Measurements from ENCODE around the gene CDC45. TPM values are rescaled to one million over a fixed set of nuclear protein-coding genes. Genes with fewer than 3 reads are reported as not detected.

The CDC45 gene
- total and polyA plus RNA-seq, 2 of the 13 experiments (the other 11 are each of a cell fraction or from before 2014, with no cell fraction given): 14.4 to 36.3 TPM

- TF ChIP-seq ZBTB7B (CRISPR knock-in tag; IDR thresholded peaks at IDR 0.05) (peak; percentile 90), TIGD3 (CRISPR knock-in tag; IDR thresholded peaks at IDR 0.05; ENCODE audit: borderline replicate concordance) (0 out of 2 replicates have a peak, but pooled peaks have one; percentile 37), ZNF33B (CRISPR knock-in tag; IDR thresholded peaks at IDR 0.05) (peak; percentile 53), TAF15 (IDR thresholded peaks at IDR 0.05; ENCODE audit: low read depth, low read length, poor library complexity, severe bottlenecking) (no peak), HOXA5 (CRISPR knock-in tag; IDR thresholded peaks at IDR 0.05) (peak; percentile 20; the same call in 1 of the 2 replicates), GABPB1 (CRISPR knock-in tag; IDR thresholded peaks at IDR 0.05) (peak; percentile 83), NFYC (CRISPR knock-in tag; IDR thresholded peaks at IDR 0.05) (peak; percentile 95), ARNT2 (CRISPR knock-in tag; IDR thresholded peaks at IDR 0.05; ENCODE audit: low read depth) (peak; percentile 82), HMG20A (CRISPR knock-in tag; IDR thresholded peaks at IDR 0.05; ENCODE audit: borderline replicate concordance) (no peak), TP53 (CRISPR knock-in tag; conservative IDR thresholded peaks at IDR 0.05) (no peak), RFX5 (IDR thresholded peaks at IDR 0.05; ENCODE audit: low read depth, low read length) (0 out of 2 replicates have a peak, but pooled peaks have one; percentile 53), RBFOX2 (IDR thresholded peaks at IDR 0.05; ENCODE audit: low read depth, low read length) (peak; percentile 92), ZNF121 (CRISPR knock-in tag; IDR thresholded peaks at IDR 0.05) (peak; percentile 26; the same call in 1 of the 2 replicates), ZNF713 (CRISPR knock-in tag; IDR thresholded peaks at IDR 0.05) (no peak), TFDP1 (CRISPR knock-in tag; IDR thresholded peaks at IDR 0.05; ENCODE audit: borderline replicate concordance) (peak; percentile 87; the same call in 1 of the 2 replicates), ZFX (CRISPR knock-in tag; IDR thresholded peaks at IDR 0.05; ENCODE audit: low read depth) (peak; percentile 90), ERF (CRISPR knock-in tag; IDR thresholded peaks at IDR 0.05) (peak; percentile 56; the same call in 1 of the 2 replicates), ZNF143 (CRISPR knock-in tag; IDR thresholded peaks at IDR 0.05) (no peak), ZFP41 (CRISPR knock-in tag; IDR thresholded peaks at IDR 0.05; ENCODE audit: borderline replicate concordance) (no peak), CHD4 (IDR thresholded peaks at IDR 0.05; ENCODE audit: borderline replicate concordance, low read length) (no peak), AGO1 (IDR thresholded peaks at IDR 0.05; ENCODE audit: low read depth, low read length, poor library complexity, severe bottlenecking) (peak; percentile 82), SMC3 (IDR thresholded peaks at IDR 0.05; ENCODE audit: low read length) (no peak), SETDB1 (CRISPR knock-in tag; IDR thresholded peaks at IDR 0.05; ENCODE audit: borderline replicate concordance) (no peak), MTA3 (CRISPR knock-in tag; IDR thresholded peaks at IDR 0.05) (no peak), ZBED4 (CRISPR knock-in tag; IDR thresholded peaks at IDR 0.05; ENCODE audit: borderline replicate concordance) (no peak)
These were observed 32.2 kb upstream of the CDC45 start, which contains the start of gene C22orf39 (continued) for GRCh38 chr22:19447330-19448075.

Measured in HepG2 (cell line).